ENCODE measurements around the gene BROX.
A peak's percentile ranks its signal among the peaks of the same experiment; 100 is the strongest.
"Not testable (repeated sequence)": the region's sequence is repeated elsewhere in the genome, so short reads cannot be mapped to it uniquely, and the experiment has no call there.

BROX gene

DNA sequence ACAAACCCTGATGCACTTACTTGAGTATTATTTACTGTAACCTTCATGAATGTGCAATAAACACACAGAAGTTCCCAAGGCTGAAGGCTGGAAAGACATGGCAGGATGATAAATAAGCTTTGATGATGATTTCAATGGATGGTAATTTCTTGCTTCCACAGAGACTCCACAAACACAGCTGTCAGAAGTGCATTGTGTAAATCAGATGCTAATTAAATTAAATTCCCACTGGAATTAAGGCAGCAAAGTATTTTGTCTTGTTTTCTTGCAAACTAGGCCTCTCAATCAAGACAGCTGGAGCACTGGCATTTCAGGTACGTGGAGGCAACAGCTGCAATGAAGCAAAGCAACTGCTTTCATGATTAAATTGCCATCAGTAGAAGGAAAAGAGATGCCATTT is 48.7 kb downstream of the BROX start:
- TF ChIP-seq CTCF (conservative IDR thresholded peaks at IDR 0.05; ENCODE audit: low read length) = no peak

GRCh38 chr1:222762178-222762577 is 49.8 kb downstream of the BROX start:
- H3K4me3 ChIP-seq (ENCODE audit: low read length); DNase-seq (ENCODE audit: low read depth): not testable (repeated sequence)

More for the DNA sequence above, 48.7 kb downstream of the BROX start:
- DNase-seq (ENCODE audit: low read depth) = no peak
- no peak overlapping the region for H3K4me3 ChIP-seq (ENCODE audit: low read length)

GRCh38 chr1:222767152-222767571 is 54.8 kb downstream of the BROX start:
- DNase-seq (ENCODE audit: low read depth) = no peak
- H3K4me3 ChIP-seq (ENCODE audit: low read length) = no peak overlapping the region
- TF ChIP-seq CTCF (conservative IDR thresholded peaks at IDR 0.05; ENCODE audit: low read length) = no peak

- no peak overlapping the region for H3K4me3 ChIP-seq (ENCODE audit: low read length)
- no peak for TF ChIP-seq CTCF (conservative IDR thresholded peaks at IDR 0.05; ENCODE audit: low read length)
- no peak for DNase-seq (ENCODE audit: low read depth)
Observed at GRCh38 chr1:222768592-222768991, 56.2 kb downstream of the BROX start.

GRCh38 chr1:222769181-222769580 is 56.8 kb downstream of the BROX start:
- no peak overlapping the region for H3K4me3 ChIP-seq (ENCODE audit: low read length)
- no peak for DNase-seq (ENCODE audit: low read depth)
- no peak for TF ChIP-seq CTCF (conservative IDR thresholded peaks at IDR 0.05; ENCODE audit: low read length)

DNA sequence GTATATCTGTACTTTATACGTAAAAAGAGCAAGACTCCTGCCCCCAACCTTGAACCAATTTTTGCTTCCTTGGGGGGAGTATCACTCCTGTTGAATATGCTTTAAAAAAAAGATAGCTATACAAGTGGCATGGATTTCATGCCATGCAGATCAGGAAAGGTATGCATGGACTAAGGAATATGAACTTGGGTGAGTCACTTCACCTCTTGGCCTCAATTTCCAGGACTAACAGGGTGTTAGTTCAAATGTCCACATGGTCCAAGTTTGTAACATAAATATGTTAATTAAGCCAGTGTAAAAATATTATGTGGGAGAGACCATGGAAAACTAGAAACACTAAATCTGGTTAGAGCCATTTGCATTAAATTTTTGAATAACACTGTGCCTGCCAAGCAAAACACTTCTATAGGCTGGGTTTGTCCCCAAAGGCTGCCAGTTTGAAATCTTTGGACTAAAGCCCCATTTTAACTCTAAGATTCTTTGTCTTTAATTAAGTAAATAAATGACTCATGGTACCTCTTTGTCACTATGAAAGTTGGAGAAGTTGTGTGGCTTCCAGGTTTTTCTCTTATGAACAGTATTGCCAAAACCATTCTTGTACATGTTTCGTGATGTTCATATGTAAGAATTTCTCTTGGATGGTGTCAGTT is 57.7 kb downstream of the BROX start:
- H3K4me3 ChIP-seq (ENCODE audit: low read length) = no peak overlapping the region
- DNase-seq (ENCODE audit: low read depth) = no peak
- no peak for TF ChIP-seq CTCF (conservative IDR thresholded peaks at IDR 0.05; ENCODE audit: low read length)

DNA sequence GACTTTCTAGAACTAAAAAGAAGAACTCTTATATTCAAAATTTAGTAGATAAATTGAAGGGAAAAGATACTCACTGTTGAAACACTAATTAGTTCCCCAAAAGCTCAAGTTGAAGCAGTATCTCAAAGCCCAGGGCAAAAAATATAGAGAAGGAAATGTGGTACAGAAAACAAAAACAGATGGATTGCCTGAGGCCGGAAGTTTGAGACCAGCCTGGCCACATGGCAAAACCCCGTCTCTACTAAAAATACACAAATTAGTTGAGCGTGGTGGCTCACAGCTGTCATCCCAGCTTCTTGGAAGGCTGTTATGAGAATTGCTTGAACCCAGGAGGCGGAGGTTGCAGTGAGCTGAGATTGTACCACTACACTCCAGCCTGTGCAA is 60.6 kb downstream of the BROX start:
- no peak overlapping the region for H3K4me3 ChIP-seq (ENCODE audit: low read length)
- TF ChIP-seq CTCF (conservative IDR thresholded peaks at IDR 0.05; ENCODE audit: low read length) = no peak
- peak; percentile 9 for DNase-seq (ENCODE audit: low read depth)

GRCh38 chr1:222777463-222777862 is 65.1 kb downstream of the BROX start:
- H3K4me3 ChIP-seq (ENCODE audit: low read length) = no peak overlapping the region
- peak; percentile 54 for DNase-seq (ENCODE audit: low read depth)
- no peak for TF ChIP-seq CTCF (conservative IDR thresholded peaks at IDR 0.05; ENCODE audit: low read length)

Data from AG10803 (cell line).